ENCODE results near the gene SLC25A19. TPM values are rescaled to one million over a fixed set of nuclear protein-coding genes. Genes with fewer than 3 reads are reported as not detected.

SLC25A19 gene
- total and polyA plus RNA-seq, 10 of the 15 experiments (the other 5 are each of a cell fraction or from before 2014, with no cell fraction given) = 32.9 to 91.6 (median 53.7) TPM

- Histone ChIP-seq H3K79me2 (ENCODE audit: control insufficient read depth, insufficient read depth, low read length) (peaks cover 37% of the 10 kb centered on the region), H3K4me1 (ENCODE audit: control insufficient read depth, insufficient read depth, low read length) (peaks cover 27% of the 10 kb centered on the region), H3K27me3 (replicated peaks in 1 of 2; ENCODE audit: control insufficient read depth in 2 of 2, insufficient read depth in 2 of 2, low read length in 1 of 2) (no peaks in the 10 kb centered on the region), H3K4me2 (ENCODE audit: control insufficient read depth, insufficient read depth) (peak overlapping the region; percentile 83), H3K4me3 (peak overlapping the region; percentile 66), H3K9ac (ENCODE audit: control insufficient read depth, insufficient read depth, low read length) (peak overlapping the region; percentile 3), H3K36me3 (ENCODE audit: control insufficient read depth in 2 of 2, insufficient read depth in 2 of 2, low read length in 1 of 2) (peaks cover 11 to 12% of the 10 kb centered on the region in 2 experiments), H2AFZ (ENCODE audit: control insufficient read depth, low read depth, low read length) (peak overlapping the region; percentile 63), H3K9me3 (replicated peaks; ENCODE audit: control insufficient read depth, insufficient read depth, low read length) (no peaks in the 10 kb centered on the region), H3K27ac (ENCODE audit: control insufficient read depth, insufficient read depth) (peak overlapping the region; percentile 70), H4K20me1 (ENCODE audit: control insufficient read depth, insufficient read depth) (no peaks in the 10 kb centered on the region)
- ChIA-PET CTCF (interaction anchor here (0.5 to 3.3 kb wide), 20 partner anchors 10 to 504 kb away, joined by 3 to 34 read pairs (median 4); partner anchors contain the start of genes GGA3, MIF4GD, MRPS7 and SLC25A19), SMC1A (ENCODE audit: uncharacterized antibody, unreplicated experiment) (interaction anchor here (0.6 to 3.9 kb wide), 12 partner anchors 9 to 239 kb away, joined by 3 to 62 read pairs (median 4); partner anchors contain the start of genes GGA3, MIF4GD, MRPS7 and SLC25A19), RAD21 (ENCODE audit: unreplicated experiment) (interaction anchor here (0.7 to 3.3 kb wide), 8 partner anchors 12 to 326 kb away, joined by 3 to 21 read pairs (median 6); partner anchors contain the start of genes GGA3, MIF4GD, MRPS7 and NUP85), POLR2A (interaction anchor here (0.6 to 6.6 kb wide), 7 partner anchors 11 to 202 kb away, joined by 3 to 81 read pairs (median 4); partner anchors contain the start of genes GGA3, MIF4GD, MRPS7 and SLC25A19)
- FAIRE-seq = peak; percentile 85
- ATAC-seq = peak; percentile 98
- DNase-seq (ENCODE audit: low read depth, low spot score) = peak; percentile 79
- no TSS peak for BruUV-seq (replicated peaks)
- in situ Hi-C loops (cut with MboI) = no loop called here
- intact Hi-C loops (cut with micrococcal nuclease; ENCODE audit: unreplicated experiment) = no loop called here
- under 1% methylated on average over 9 of the region's 11 CpGs for WGBS (ENCODE audit: insufficient coverage, insufficient replicate concordance, low lambda C conversion rate, missing lambda C conversion rate)
- no peak for TF ChIP-seq CHD1 (IDR thresholded peaks at IDR 0.05; ENCODE audit: low read depth, low read length)
- TF ChIP-seq ATF2 (IDR thresholded peaks at IDR 0.05; ENCODE audit: low read length) = no peak; the same call in 1 of the 2 replicates
- TF ChIP-seq MTA2 (IDR thresholded peaks at IDR 0.05; ENCODE audit: low read depth) = no peak
- TF ChIP-seq NR2F1 (conservative IDR thresholded peaks at IDR 0.05) = no peak
- peak; percentile 89 for TF ChIP-seq IKZF1 (conservative IDR thresholded peaks at IDR 0.05)
- TF ChIP-seq TCF12 (IDR thresholded peaks at IDR 0.05; ENCODE audit: low read depth, low read length) = peak; percentile 49; the same call in 1 of the 2 replicates
- TF ChIP-seq CHD2 (IDR thresholded peaks at IDR 0.05; ENCODE audit: borderline replicate concordance, low read depth, low read length) = peak; percentile 78; the same call in 1 of the 2 replicates
- TF ChIP-seq NFYB (IDR thresholded peaks at IDR 0.05; ENCODE audit: insufficient read depth, low read depth, low read length) = no peak
- TF ChIP-seq BCL3 (IDR thresholded peaks at IDR 0.05; ENCODE audit: borderline replicate concordance, insufficient read depth, low read depth, low read length, poor library complexity, severe bottlenecking) = peak; percentile 25
- TF ChIP-seq IRF4 (IDR thresholded peaks at IDR 0.05; ENCODE audit: low read depth, low read length) = 0 out of 2 replicates have a peak, but pooled peaks have one; percentile 14
- peak; percentile 76 to 85 for TF ChIP-seq IKZF2 (IDR thresholded peaks at IDR 0.05)
- TF ChIP-seq TARDBP (IDR thresholded peaks at IDR 0.05; ENCODE audit: borderline replicate concordance) = no peak
- peak; percentile 46; the same call in 1 of the 2 replicates for TF ChIP-seq CREB1 (IDR thresholded peaks at IDR 0.05; ENCODE audit: low read depth)
- TF ChIP-seq REST (IDR thresholded peaks at IDR 0.05; ENCODE audit: low read depth, low read length) = no peak
- TF ChIP-seq BRCA1 (IDR thresholded peaks at IDR 0.05; ENCODE audit: low read depth, low read length) = no peak
- TF ChIP-seq DPF2 (IDR thresholded peaks at IDR 0.05) = 0 out of 2 replicates have a peak, but pooled peaks have one; percentile 25
- TF ChIP-seq EED (IDR thresholded peaks at IDR 0.05; ENCODE audit: low read depth) = peak; percentile 84; the same call in 1 of the 2 replicates
- TF ChIP-seq FOXM1 (IDR thresholded peaks at IDR 0.05; ENCODE audit: low read depth, low read length) = 0 out of 2 replicates have a peak, but pooled peaks have one; percentile 36
- TF ChIP-seq ZBED1 (IDR thresholded peaks at IDR 0.05; ENCODE audit: borderline replicate concordance) = peak; percentile 34; the same call in 1 of the 2 replicates
Measured at GRCh38 chr17:75250009-75250471, 39.2 kb downstream of the SLC25A19 start.

Measured in GM12878 (cell line).